Mucosa of rectum (tissue), 2 donors: ENCODE measurements around the gene BEST3.

Source experiments
- H3K27ac ChIP-seq, 2 donors: one replicate each; pipeline ENCODE4 v1.7.0; 2013; ENCODE audit warnings: inconsistent platforms in 2 of 2, low read depth in 2 of 2, low read length in 2 of 2
- H3K27me3 ChIP-seq, 2 donors: one replicate each; pipeline ENCODE4 v1.7.0; 2013; ENCODE audit warnings: low read length in 2 of 2; ENCODE audit not compliant: control insufficient read depth in 2 of 2, insufficient read depth in 2 of 2
- H3K36me3 ChIP-seq, 2 donors: one replicate each; pipeline ENCODE4 v1.7.0; 2013; ENCODE audit warnings: low read length in 2 of 2; ENCODE audit not compliant: control insufficient read depth in 2 of 2, insufficient read depth in 2 of 2
- H3K4me1 ChIP-seq, 2 donors: one replicate each; pipeline ENCODE4 v1.7.0; 2013; ENCODE audit warnings: low read length in 2 of 2, mild to moderate bottlenecking in 1 of 2; ENCODE audit not compliant: control insufficient read depth in 2 of 2, insufficient read depth in 2 of 2
- H3K4me3 ChIP-seq, 2 donors: one replicate each; pipeline ENCODE4 v1.7.0; 2013; ENCODE audit warnings: low read length in 2 of 2
- H3K9ac ChIP-seq, 2 donors: one replicate each; pipeline ENCODE4 v1.7.0; 2013; ENCODE audit warnings: low read length in 2 of 2, low read depth in 1 of 2, mild to moderate bottlenecking in 1 of 2
- H3K9me3 ChIP-seq, 2 donors: one replicate each; pipeline ENCODE4 v1.7.0; 2013; ENCODE audit warnings: low read length in 2 of 2; ENCODE audit not compliant: control insufficient read depth in 2 of 2
- donor health status: healthy.
- donor health status: Normal muscosa, but diverticular disease.

Gene BEST3

GRCh38 chr12:69627501-69627900 lies 71.6 kb downstream of the BEST3 start:
- Histone ChIP-seq H3K9me3 (no peaks in the 10 kb centered on the region), H3K9ac (no peak overlapping the region), H3K36me3 (no peaks in the 10 kb centered on the region), H3K4me1 (no peaks in the 10 kb centered on the region), H3K27ac (no peak overlapping the region), H3K4me3 (no peak overlapping the region), H3K27me3 (no peaks in the 10 kb centered on the region)

GRCh38 chr12:69623970-69624369 lies 75.1 kb downstream of the BEST3 start:
- Histone ChIP-seq H3K4me1 (no peaks in the 10 kb centered on the region), H3K4me3 (no peak overlapping the region), H3K27me3 (no peaks in the 10 kb centered on the region)

GRCh38 chr12:69621551-69621950 lies 77.6 kb downstream of the BEST3 start:
- Histone ChIP-seq H3K36me3 (no peaks in the 10 kb centered on the region), H3K4me1 (no peaks in the 10 kb centered on the region), H3K9me3 (no peaks in the 10 kb centered on the region), H3K27ac (no peak overlapping the region), H3K4me3 (no peak overlapping the region), H3K9ac (no peak overlapping the region), H3K27me3 (no peaks in the 10 kb centered on the region)

More at GRCh38 chr12:69623970-69624369, 75.1 kb downstream of the BEST3 start:
- Histone ChIP-seq H3K27ac (no peak overlapping the region), H3K9ac (no peak overlapping the region), H3K9me3 (no peaks in the 10 kb centered on the region), H3K36me3 (no peaks in the 10 kb centered on the region)

DNA sequence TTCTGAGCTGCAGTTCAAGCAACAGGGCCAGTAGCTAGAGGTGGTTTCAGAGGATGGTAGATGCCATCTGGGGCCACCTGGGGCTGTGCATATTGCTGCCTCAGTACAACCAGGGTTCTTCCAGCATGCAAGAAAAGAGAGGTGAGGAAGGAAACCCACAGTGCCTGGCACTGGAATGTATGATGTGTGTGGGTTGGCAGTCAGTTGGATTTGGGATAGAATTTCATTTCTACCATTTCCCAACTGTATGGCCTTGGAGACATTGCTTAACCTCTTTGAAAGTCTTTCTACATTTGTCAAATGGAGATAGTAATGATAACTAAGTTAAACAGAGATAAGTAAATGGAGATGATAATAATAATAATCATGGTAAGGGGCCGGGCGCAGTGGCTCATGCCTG lies 78.2 kb downstream of the BEST3 start:
- H3K4me1 ChIP-seq, result no peaks in the 10 kb centered on the region

DNA sequence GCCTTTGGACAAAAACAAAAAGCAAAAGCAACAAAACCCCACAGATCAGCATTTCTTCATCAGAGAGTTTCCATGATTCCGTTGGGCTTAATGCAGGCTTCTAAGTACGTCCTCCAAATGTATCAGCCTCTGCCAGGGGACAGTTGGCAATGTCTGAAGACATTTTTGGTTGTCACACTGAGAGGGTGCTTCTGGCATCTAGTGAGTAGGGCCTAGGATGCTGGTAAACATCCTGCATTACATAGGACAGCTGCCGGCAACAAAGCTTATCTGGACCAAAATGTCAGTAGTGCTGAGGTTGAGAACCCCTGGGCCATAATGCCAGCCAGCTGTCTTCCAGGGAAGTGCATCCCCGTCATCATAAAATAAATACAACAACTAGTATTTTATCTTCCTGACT lies 79.0 kb downstream of the BEST3 start:
- no peaks in the 10 kb centered on the region for H3K4me1 ChIP-seq
- H3K36me3 ChIP-seq, result no peaks in the 10 kb centered on the region
- no peaks in the 10 kb centered on the region for H3K9me3 ChIP-seq
- H3K9ac ChIP-seq, result no peak overlapping the region
- no peak overlapping the region for H3K27ac ChIP-seq
- no peaks in the 10 kb centered on the region for H3K27me3 ChIP-seq
- no peak overlapping the region for H3K4me3 ChIP-seq

More for the DNA sequence above, 78.2 kb downstream of the BEST3 start:
- H3K27ac ChIP-seq, result no peak overlapping the region
- no peaks in the 10 kb centered on the region for H3K9me3 ChIP-seq
- H3K9ac ChIP-seq, result no peak overlapping the region
- H3K27me3 ChIP-seq, result no peaks in the 10 kb centered on the region
- H3K36me3 ChIP-seq, result no peaks in the 10 kb centered on the region
- no peak overlapping the region for H3K4me3 ChIP-seq

DNA sequence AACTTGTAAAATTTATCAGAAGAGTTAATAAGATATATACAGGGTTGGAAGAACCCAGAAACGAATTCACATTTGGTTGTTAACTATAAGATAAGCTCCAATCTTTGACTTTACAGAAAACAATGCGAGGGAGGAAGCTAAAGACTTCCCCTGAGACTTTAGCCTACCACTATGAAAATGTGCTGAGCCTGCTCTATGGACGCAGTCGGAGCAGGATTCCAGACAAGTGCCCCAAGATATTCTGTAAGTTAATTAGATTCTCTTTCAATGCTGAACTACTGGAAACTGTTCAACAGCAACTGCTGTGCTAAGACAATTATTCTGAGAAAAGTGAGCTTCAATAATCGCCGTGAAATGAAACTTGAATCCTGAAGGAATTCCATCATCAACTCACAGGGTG lies 80.1 kb downstream of the BEST3 start:
- Histone ChIP-seq H3K27ac (no peak overlapping the region), H3K36me3 (no peaks in the 10 kb centered on the region), H3K27me3 (no peaks in the 10 kb centered on the region), H3K4me3 (no peak overlapping the region), H3K9ac (no peak overlapping the region), H3K9me3 (no peaks in the 10 kb centered on the region), H3K4me1 (no peaks in the 10 kb centered on the region)

DNA sequence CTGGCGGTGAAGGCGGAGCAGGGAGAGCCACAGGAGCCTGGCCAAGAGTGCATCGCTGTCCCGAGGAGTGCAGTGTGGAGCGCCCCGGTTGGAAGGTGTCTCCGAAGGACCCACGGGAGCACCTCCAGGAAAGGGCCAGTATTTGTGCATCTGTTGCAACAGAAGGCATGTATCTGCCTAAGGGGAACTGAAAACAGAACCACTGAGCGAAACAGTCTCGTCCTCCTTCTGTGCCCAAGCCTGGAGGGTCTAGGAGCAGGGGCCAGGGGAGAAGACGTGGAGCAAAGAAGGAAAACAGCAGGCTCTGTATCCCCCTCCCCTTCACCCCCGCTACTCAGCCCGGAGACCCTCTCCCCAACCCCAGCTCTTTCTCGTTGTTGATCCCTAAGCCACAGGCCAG lies 83.1 kb downstream of the BEST3 start:
- Histone ChIP-seq H3K9ac (no peak overlapping the region), H3K27me3 (no peaks in the 10 kb centered on the region), H3K9me3 (no peaks in the 10 kb centered on the region), H3K4me1 (no peaks in the 10 kb centered on the region), H3K27ac (no peak overlapping the region), H3K36me3 (no peaks in the 10 kb centered on the region), H3K4me3 (no peak overlapping the region)

DNA sequence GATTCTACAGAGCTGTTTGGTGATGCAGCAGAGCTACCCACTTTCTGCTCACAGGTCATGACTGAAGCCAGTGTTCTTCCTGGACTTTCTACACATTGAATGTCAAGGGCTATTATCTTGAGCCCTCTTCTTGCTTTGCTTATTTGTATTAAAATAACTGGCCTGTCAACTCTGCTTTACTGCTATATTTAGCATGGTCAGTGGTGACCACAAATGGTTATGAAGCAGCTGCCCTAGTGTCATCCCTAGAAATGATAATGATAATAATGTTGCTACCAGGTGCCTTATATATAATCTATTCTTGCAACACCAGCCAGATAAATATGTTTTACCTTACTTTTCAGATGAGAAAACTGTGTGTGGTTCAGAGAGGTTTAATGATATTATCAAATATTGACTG lies 85.8 kb downstream of the BEST3 start:
- Histone ChIP-seq H3K27me3 (no peaks in the 10 kb centered on the region), H3K36me3 (no peaks in the 10 kb centered on the region), H3K9ac (no peak overlapping the region), H3K4me3 (no peak overlapping the region), H3K9me3 (no peaks in the 10 kb centered on the region), H3K27ac (no peak overlapping the region), H3K4me1 (no peaks in the 10 kb centered on the region)

DNA sequence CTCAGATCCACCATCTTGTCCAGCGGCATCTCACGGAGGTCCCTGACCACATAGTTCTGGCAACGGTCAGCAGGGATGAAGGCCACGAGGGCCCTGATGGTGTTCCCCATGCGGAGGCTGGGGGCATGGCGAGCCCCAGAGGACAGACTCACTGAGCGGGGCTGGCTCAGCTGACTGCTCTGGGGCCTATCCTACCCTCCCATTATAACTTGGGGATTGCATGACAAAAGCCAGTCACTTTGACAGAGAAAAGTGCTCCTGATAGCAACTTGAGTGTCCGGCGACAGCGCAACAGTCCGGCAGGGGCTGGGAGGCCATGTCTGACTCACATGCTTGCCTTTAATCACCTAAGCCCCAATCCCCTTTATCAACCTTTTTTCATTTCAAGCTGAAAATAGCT lies 88.4 kb downstream of the BEST3 start, which contains the start of gene LRRC10:
Gene LRRC10 (minus strand): TSS at position 179 of the 400 bp plus-strand sequence. CDS start 69 bp downstream, at position 110.
- Histone ChIP-seq H3K27ac (no peak within 1 kb of the TSS), H3K4me1 (no peaks in the 10 kb centered on the region), H3K9me3 (no peaks in the 10 kb centered on the region), H3K9ac (no peak within 1 kb of the TSS), H3K4me3 (no peak within 1 kb of the TSS), H3K36me3 (no peaks in the 10 kb centered on the region), H3K27me3 (no peaks in the 10 kb centered on the region)

DNA sequence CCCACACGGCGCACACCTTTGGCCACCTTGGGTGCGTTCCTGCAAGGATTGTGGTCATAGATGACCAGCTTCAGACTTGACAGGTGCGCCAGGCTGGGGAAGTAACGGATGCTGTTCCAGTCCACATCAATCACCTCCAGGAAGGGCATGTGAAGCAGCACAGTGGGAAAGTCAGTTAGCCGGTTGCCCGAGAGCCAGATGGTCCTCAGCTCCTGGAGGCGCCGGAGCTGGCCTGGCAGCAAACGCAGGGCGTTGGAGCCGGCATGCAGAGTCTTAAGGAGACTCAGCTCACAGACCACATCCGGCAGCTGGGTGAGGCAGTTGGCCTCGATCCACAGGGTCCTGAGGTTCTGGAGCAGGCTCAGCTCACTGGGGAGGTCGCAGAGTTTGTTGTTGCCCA lies 89.0 kb downstream of the BEST3 start:
- Histone ChIP-seq H3K27ac (no peak overlapping the region), H3K4me1 (no peaks in the 10 kb centered on the region), H3K36me3 (no peaks in the 10 kb centered on the region), H3K27me3 (no peaks in the 10 kb centered on the region), H3K9me3 (no peaks in the 10 kb centered on the region), H3K4me3 (no peak overlapping the region), H3K9ac (no peak overlapping the region)

DNA sequence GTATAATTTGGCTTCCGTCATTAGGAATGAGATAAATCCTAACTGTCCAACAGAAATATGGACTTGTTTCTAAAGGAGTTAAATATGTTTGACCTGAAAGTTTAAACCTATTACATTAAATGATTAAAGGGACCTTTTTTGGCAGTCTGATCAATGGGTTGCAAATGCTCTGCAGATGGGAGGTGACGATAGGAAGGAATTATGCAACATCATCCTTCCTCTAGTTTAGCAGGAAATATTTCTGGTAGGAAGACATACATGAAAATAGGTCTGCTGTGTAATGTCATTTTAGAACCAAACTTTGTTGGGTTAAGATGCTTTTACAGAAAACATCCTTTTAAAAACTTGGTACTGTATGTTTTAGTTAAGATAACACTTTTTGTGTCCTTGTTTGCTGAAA lies 91.0 kb downstream of the BEST3 start:
- Histone ChIP-seq H3K4me1 (no peaks in the 10 kb centered on the region), H3K27me3 (no peaks in the 10 kb centered on the region), H3K9me3 (no peaks in the 10 kb centered on the region), H3K9ac (no peak overlapping the region), H3K27ac (no peak overlapping the region), H3K4me3 (no peak overlapping the region), H3K36me3 (peaks cover 3 to 4% of the 10 kb centered on the region in 2 donors)
